OCI-LY1 (cell line): ENCODE measurements around the gene POLR2E.

Experiments
- EZH2 ChIP-seq: fragments of 200-600 bp; sonication (generic), shearing (Covaris generic); IDR thresholded peaks from 2 replicates; pipeline ENCODE4 v1.8.0; 2017; ENCODE audit warnings: borderline replicate concordance, mixed run types, mild to moderate bottlenecking, antibody characterized with exemption, low read length, moderate library complexity, mixed read lengths
- TF ChIP-seq, protein P1 (sequence below): fragments of 200-600 bp; sonication (generic), shearing (Covaris generic); IDR thresholded peaks from 2 replicates; pipeline ENCODE4 v1.5.1; 2017; ENCODE audit warnings: mild to moderate bottlenecking, antibody characterized with exemption, low read length, moderate library complexity, mixed read lengths

DNA sequence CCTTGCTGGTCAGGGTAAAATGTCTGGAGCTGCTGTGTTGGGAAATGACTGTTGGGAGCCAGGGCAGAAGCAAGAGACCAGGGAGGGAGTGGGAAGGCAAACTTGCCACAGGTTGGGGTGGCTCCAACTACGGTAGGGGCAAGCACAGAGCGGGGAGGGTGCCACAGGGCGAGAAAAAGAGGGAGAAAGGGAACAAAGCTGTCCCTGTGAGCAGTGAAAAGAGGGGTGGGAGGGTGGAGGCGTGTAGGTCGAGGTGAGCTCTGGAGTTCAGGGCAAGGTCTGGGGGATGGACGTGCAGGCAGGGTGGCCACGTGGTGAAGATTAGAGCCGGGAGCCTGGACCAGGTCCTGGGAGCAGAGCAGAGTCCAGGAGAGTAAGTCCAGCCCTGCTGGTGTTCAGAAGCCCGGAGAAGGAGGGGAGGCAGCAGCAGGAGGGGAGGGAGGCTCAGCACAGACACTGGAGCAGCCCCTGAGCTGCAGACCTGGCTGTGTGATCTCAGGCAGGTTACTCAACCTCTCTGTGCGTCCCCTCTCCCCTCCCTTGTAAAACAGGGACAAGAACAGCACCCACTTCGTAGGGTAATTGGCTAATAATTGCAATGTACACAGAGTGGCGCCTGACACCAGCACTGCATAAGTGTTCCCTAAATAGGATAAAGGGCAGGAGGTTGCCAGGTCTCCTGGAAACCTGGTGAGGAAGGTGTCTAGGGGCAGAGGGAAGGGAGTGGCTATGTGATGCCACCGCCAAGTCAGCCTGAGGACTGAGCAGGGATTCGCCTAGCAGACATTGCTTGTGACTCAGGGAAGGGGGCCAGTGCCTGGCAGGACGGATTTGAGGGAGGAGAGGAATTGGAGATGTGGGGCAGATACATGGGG lies 3.2 kb upstream of the POLR2E start:
- no peak for TF ChIP-seq EZH2
- TF ChIP-seq, protein P1, sequence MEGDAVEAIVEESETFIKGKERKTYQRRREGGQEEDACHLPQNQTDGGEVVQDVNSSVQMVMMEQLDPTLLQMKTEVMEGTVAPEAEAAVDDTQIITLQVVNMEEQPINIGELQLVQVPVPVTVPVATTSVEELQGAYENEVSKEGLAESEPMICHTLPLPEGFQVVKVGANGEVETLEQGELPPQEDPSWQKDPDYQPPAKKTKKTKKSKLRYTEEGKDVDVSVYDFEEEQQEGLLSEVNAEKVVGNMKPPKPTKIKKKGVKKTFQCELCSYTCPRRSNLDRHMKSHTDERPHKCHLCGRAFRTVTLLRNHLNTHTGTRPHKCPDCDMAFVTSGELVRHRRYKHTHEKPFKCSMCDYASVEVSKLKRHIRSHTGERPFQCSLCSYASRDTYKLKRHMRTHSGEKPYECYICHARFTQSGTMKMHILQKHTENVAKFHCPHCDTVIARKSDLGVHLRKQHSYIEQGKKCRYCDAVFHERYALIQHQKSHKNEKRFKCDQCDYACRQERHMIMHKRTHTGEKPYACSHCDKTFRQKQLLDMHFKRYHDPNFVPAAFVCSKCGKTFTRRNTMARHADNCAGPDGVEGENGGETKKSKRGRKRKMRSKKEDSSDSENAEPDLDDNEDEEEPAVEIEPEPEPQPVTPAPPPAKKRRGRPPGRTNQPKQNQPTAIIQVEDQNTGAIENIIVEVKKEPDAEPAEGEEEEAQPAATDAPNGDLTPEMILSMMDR, result no peak
